K562 (cell line): ENCODE results near the gene VTN. TPM values are rescaled to one million over a fixed set of nuclear protein-coding genes. Genes with fewer than 3 reads are reported as not detected.

Experiments used
- HMGN3 ChIP-seq: IDR thresholded peaks from 2 replicates; pipeline ENCODE4 v1.6.1; 2011; ENCODE audit warnings: borderline replicate concordance, low read depth, mild to moderate bottlenecking, mixed read lengths, low read length; ENCODE audit not compliant: insufficient read length; ENCODE audit errors: extremely low read depth
- NR4A1 ChIP-seq, 2 experiments: fragments of 250-450 bp in 1 of 2; fragments of 450-650 bp in 1 of 2; sonication (Bioruptor Pico) in 1 of 2; IDR thresholded peaks; 2 replicates each; pipeline versions ENCODE4 v1.4.0 to v1.6.1; 2016 to 2020; ENCODE audit warnings: mild to moderate bottlenecking in 2 of 2, missing compliant biosample characterization in 1 of 2, missing genetic modification characterization in 1 of 2, moderate library complexity in 1 of 2
- ZBTB7A ChIP-seq: IDR thresholded peaks from 2 replicates; pipeline ENCODE4 v1.6.1; 2011; ENCODE audit warnings: low read depth, mild to moderate bottlenecking, low read length, moderate library complexity, borderline replicate concordance; ENCODE audit not compliant: control insufficient read depth
- microRNA-seq: library from miRNA; unstranded; fragments of <30 nt; microRNA quantifications from one replicate; pipeline ENCODE4, GENCODE V29; 2018; ENCODE audit warnings: borderline microRNAs expressed
- polyA plus RNA-seq, 8 experiments: library from polyadenylated mRNA; depleted of rRNA in 4 of 8; stranded (reverse) in 5 of 8; unstranded in 3 of 8; fragments of >200 nt; fragmentation: Nextera tagmentation in 2 of 8; fragmentation: Illumina TruSeq in 1 of 8; extraction: Ambion mirVana in 2 of 8; extraction: Trizol in 1 of 8; gene quantifications; 2 replicates each; pipeline versions ENCODE4 v1.2.1 to v1.2.3, GENCODE V29; 2011 to 2014; ENCODE audit warnings: inconsistent platforms in 1 of 8, missing spikeins in 1 of 8
- total RNA-seq, 7 experiments: library from RNA; depleted of rRNA in 6 of 7; stranded (reverse); fragments of >200 nt in 6 of 7; fragmentation: Illumina TruSeq in 2 of 7; extraction: Trizol in 2 of 7; gene quantifications; 2 replicates each; pipeline versions ENCODE4 v1.2.1 to v1.2.3, GENCODE V29; 2011 to 2021; ENCODE audit warnings: low replicate concordance in 1 of 7

VTN gene
- total and polyA plus RNA-seq, 9 of the 15 experiments (the other 6 are each of a cell fraction or from before 2014, with no cell fraction given): 0.13 to 1.0 (median 0.29) TPM; not detected in 1

GRCh38 chr17:28317966-28318758 is 51.9 kb downstream of the VTN start (continued):
- no peak for TF ChIP-seq HMGN3
- TF ChIP-seq ZBTB7A: peak; percentile 60; the same call in 1 of the 2 replicates
- TF ChIP-seq NR4A1 (CRISPR knock-in tag; IDR thresholded peaks at IDR 0.05): no peak
- TF ChIP-seq NR4A1 (tag; IDR thresholded peaks at IDR 0.05): 0 out of 2 replicates have a peak, but pooled peaks have one; percentile 43
- TF ChIP-seq, all 486 proteins: peak for 29

Small RNA genes within 50 kb of the gene (microRNA-seq; reads per million reads assigned to microRNA genes)
- gene MIR4723: 1.1 reads per million, percentile 10 among the genes with 10 or more reads in this experiment

Other genes with a start within 250 kb of the VTN start
Only the 7 nearest of the 14 such genes appear.
- 59.6 and 71.8 TPM in 2 replicates for gene TMEM97, start 51.1 kb downstream of the VTN start, total RNA-seq (2014; rRNA removed)
- 83.1 and 87.7 TPM in 2 replicates for gene TMEM97, start 51.1 kb downstream of the VTN start, total RNA-seq (2014; rRNA removed; fragmentation: Illumina TruSeq; extraction: Trizol)
- gene TMEM97, start 51.1 kb downstream of the VTN start, total RNA-seq (2015; rRNA removed; fragmentation: Illumina TruSeq; extraction: Trizol): 72.0 and 74.0 TPM in 2 replicates
- 65.3 and 67.5 TPM in 2 replicates for gene TMEM97, start 51.1 kb downstream of the VTN start, total RNA-seq (2021)
- gene TMEM97, start 51.1 kb downstream of the VTN start, polyA plus RNA-seq (2011; rRNA removed): 88.3 and 117 TPM in 2 replicates
- 89.6 and 121 TPM in 2 replicates for gene TMEM97, start 51.1 kb downstream of the VTN start, polyA plus RNA-seq (2014; fragmentation: Illumina TruSeq; extraction: Trizol)
- 10 to 100 TPM; 76.0 to 95.3 TPM for gene TMEM97, start 51.1 kb downstream of the VTN start, polyA plus RNA-seq (2014; fragmentation: Nextera tagmentation; extraction: Ambion mirVana)
- gene TMEM97, start 51.1 kb downstream of the VTN start, polyA plus RNA-seq (2014; rRNA removed): 34.6 and 44.9 TPM in 2 replicates
- 25.1 and 25.5 TPM in 2 replicates for gene IFT20, start 34.8 kb downstream of the VTN start, total RNA-seq (2014; rRNA removed)
- 20.9 and 26.8 TPM in 2 replicates for gene IFT20, start 34.8 kb downstream of the VTN start, total RNA-seq (2014; rRNA removed; fragmentation: Illumina TruSeq; extraction: Trizol)
- 14.3 and 14.6 TPM in 2 replicates for gene IFT20, start 34.8 kb downstream of the VTN start, total RNA-seq (2015; rRNA removed; fragmentation: Illumina TruSeq; extraction: Trizol)
- gene IFT20, start 34.8 kb downstream of the VTN start, total RNA-seq (2021): 20.1 and 25.2 TPM in 2 replicates
- 35.8 and 38.6 TPM in 2 replicates for gene IFT20, start 34.8 kb downstream of the VTN start, polyA plus RNA-seq (2011; rRNA removed)
- 19.0 and 19.4 TPM in 2 replicates for gene IFT20, start 34.8 kb downstream of the VTN start, polyA plus RNA-seq (2014; fragmentation: Illumina TruSeq; extraction: Trizol)
- gene IFT20, start 34.8 kb downstream of the VTN start, polyA plus RNA-seq (2014; fragmentation: Nextera tagmentation; extraction: Ambion mirVana): 10 to 100 TPM; 11.2 to 17.7 TPM
- gene IFT20, start 34.8 kb downstream of the VTN start, polyA plus RNA-seq (2014; rRNA removed): 37.6 and 45.4 TPM in 2 replicates
- gene TNFAIP1, start 34.5 kb downstream of the VTN start, total RNA-seq (2014; rRNA removed): 9.0 and 15.1 TPM in 2 replicates
- 6.3 and 8.2 TPM in 2 replicates for gene TNFAIP1, start 34.5 kb downstream of the VTN start, total RNA-seq (2014; rRNA removed; fragmentation: Illumina TruSeq; extraction: Trizol)
- gene TNFAIP1, start 34.5 kb downstream of the VTN start, total RNA-seq (2015; rRNA removed; fragmentation: Illumina TruSeq; extraction: Trizol): 7.7 and 8.0 TPM in 2 replicates
- 18.9 and 20.1 TPM in 2 replicates for gene TNFAIP1, start 34.5 kb downstream of the VTN start, total RNA-seq (2021)
- 13.7 and 18.8 TPM in 2 replicates for gene TNFAIP1, start 34.5 kb downstream of the VTN start, polyA plus RNA-seq (2011; rRNA removed)
- 15.2 and 15.4 TPM in 2 replicates for gene TNFAIP1, start 34.5 kb downstream of the VTN start, polyA plus RNA-seq (2014; fragmentation: Illumina TruSeq; extraction: Trizol)
- gene TNFAIP1, start 34.5 kb downstream of the VTN start, polyA plus RNA-seq (2014; fragmentation: Nextera tagmentation; extraction: Ambion mirVana): 1 to 10 TPM; 2.1 to 2.9 TPM
- gene TNFAIP1, start 34.5 kb downstream of the VTN start, polyA plus RNA-seq (2014; rRNA removed): 8.1 and 15.4 TPM in 2 replicates
- 121 and 122 TPM in 2 replicates for gene POLDIP2, start 12.8 kb downstream of the VTN start, total RNA-seq (2014; rRNA removed)
- gene POLDIP2, start 12.8 kb downstream of the VTN start, total RNA-seq (2014; rRNA removed; fragmentation: Illumina TruSeq; extraction: Trizol): 59.5 and 62.7 TPM in 2 replicates
- gene POLDIP2, start 12.8 kb downstream of the VTN start, total RNA-seq (2015; rRNA removed; fragmentation: Illumina TruSeq; extraction: Trizol): 70.6 and 71.4 TPM in 2 replicates
- 106 and 108 TPM in 2 replicates for gene POLDIP2, start 12.8 kb downstream of the VTN start, total RNA-seq (2021)
- gene POLDIP2, start 12.8 kb downstream of the VTN start, polyA plus RNA-seq (2011; rRNA removed): 64.6 and 105 TPM in 2 replicates
- gene POLDIP2, start 12.8 kb downstream of the VTN start, polyA plus RNA-seq (2014; fragmentation: Illumina TruSeq; extraction: Trizol): 127 and 137 TPM in 2 replicates
- gene POLDIP2, start 12.8 kb downstream of the VTN start, polyA plus RNA-seq (2014; fragmentation: Nextera tagmentation; extraction: Ambion mirVana): 10 to 100 TPM; 22.0 to 25.1 TPM
- gene POLDIP2, start 12.8 kb downstream of the VTN start, polyA plus RNA-seq (2014; rRNA removed): 104 and 109 TPM in 2 replicates
- not detected in 2 replicates for gene SEBOX, start 5.1 kb downstream of the VTN start, total RNA-seq (2014; rRNA removed)
- not detected in 2 replicates for gene SEBOX, start 5.1 kb downstream of the VTN start, total RNA-seq (2014; rRNA removed; fragmentation: Illumina TruSeq; extraction: Trizol)
- gene SEBOX, start 5.1 kb downstream of the VTN start, total RNA-seq (2015; rRNA removed; fragmentation: Illumina TruSeq; extraction: Trizol): not detected in 2 replicates
- gene SEBOX, start 5.1 kb downstream of the VTN start, total RNA-seq (2021): not detected in 2 replicates
- gene SEBOX, start 5.1 kb downstream of the VTN start, polyA plus RNA-seq (2011; rRNA removed): not detected in 2 replicates
- not detected in 2 replicates for gene SEBOX, start 5.1 kb downstream of the VTN start, polyA plus RNA-seq (2014; fragmentation: Illumina TruSeq; extraction: Trizol)
- gene SEBOX, start 5.1 kb downstream of the VTN start, polyA plus RNA-seq (2014; fragmentation: Nextera tagmentation; extraction: Ambion mirVana): not detected
- not detected in 2 replicates for gene SEBOX, start 5.1 kb downstream of the VTN start, polyA plus RNA-seq (2014; rRNA removed)
- 0.08 and 0.09 TPM in 2 replicates for gene SARM1, start 1.4 kb upstream of the VTN start, total RNA-seq (2014; rRNA removed)
- 0.10 and 0.29 TPM in 2 replicates for gene SARM1, start 1.4 kb upstream of the VTN start, total RNA-seq (2014; rRNA removed; fragmentation: Illumina TruSeq; extraction: Trizol)
- 0.08 and 0.11 TPM in 2 replicates for gene SARM1, start 1.4 kb upstream of the VTN start, total RNA-seq (2015; rRNA removed; fragmentation: Illumina TruSeq; extraction: Trizol)
- 0.54 and 0.55 TPM in 2 replicates for gene SARM1, start 1.4 kb upstream of the VTN start, total RNA-seq (2021)
- gene SARM1, start 1.4 kb upstream of the VTN start, polyA plus RNA-seq (2011; rRNA removed): 0.15 and 0.30 TPM in 2 replicates
- gene SARM1, start 1.4 kb upstream of the VTN start, polyA plus RNA-seq (2014; fragmentation: Illumina TruSeq; extraction: Trizol): 0.07 and 0.12 TPM in 2 replicates
- gene SARM1, start 1.4 kb upstream of the VTN start, polyA plus RNA-seq (2014; fragmentation: Nextera tagmentation; extraction: Ambion mirVana): not detected
- gene SARM1, start 1.4 kb upstream of the VTN start, polyA plus RNA-seq (2014; rRNA removed): 0.04 and 0.31 TPM in 2 replicates
- 3.1 and 3.4 TPM in 2 replicates for gene SLC46A1, start 35.9 kb upstream of the VTN start, total RNA-seq (2014; rRNA removed)
- gene SLC46A1, start 35.9 kb upstream of the VTN start, total RNA-seq (2014; rRNA removed; fragmentation: Illumina TruSeq; extraction: Trizol): 1.8 and 3.1 TPM in 2 replicates
- 2.4 and 3.1 TPM in 2 replicates for gene SLC46A1, start 35.9 kb upstream of the VTN start, total RNA-seq (2015; rRNA removed; fragmentation: Illumina TruSeq; extraction: Trizol)
- 4.3 and 5.5 TPM in 2 replicates for gene SLC46A1, start 35.9 kb upstream of the VTN start, total RNA-seq (2021)
- 2.4 and 4.0 TPM in 2 replicates for gene SLC46A1, start 35.9 kb upstream of the VTN start, polyA plus RNA-seq (2011; rRNA removed)
- gene SLC46A1, start 35.9 kb upstream of the VTN start, polyA plus RNA-seq (2014; fragmentation: Illumina TruSeq; extraction: Trizol): 3.9 and 4.5 TPM in 2 replicates
- under 1 TPM; 0.24 to 0.32 TPM for gene SLC46A1, start 35.9 kb upstream of the VTN start, polyA plus RNA-seq (2014; fragmentation: Nextera tagmentation; extraction: Ambion mirVana)
- gene SLC46A1, start 35.9 kb upstream of the VTN start, polyA plus RNA-seq (2014; rRNA removed): 2.6 TPM in 2 replicates